Fibroblast of upper back skin (primary cell): Measurements from ENCODE around the gene KDM2B.

Experiments used
- DNase-seq: peaks from one replicate; pipeline ENCODE4 v3.0.0-alpha.2; 2013

KDM2B gene

DNA sequence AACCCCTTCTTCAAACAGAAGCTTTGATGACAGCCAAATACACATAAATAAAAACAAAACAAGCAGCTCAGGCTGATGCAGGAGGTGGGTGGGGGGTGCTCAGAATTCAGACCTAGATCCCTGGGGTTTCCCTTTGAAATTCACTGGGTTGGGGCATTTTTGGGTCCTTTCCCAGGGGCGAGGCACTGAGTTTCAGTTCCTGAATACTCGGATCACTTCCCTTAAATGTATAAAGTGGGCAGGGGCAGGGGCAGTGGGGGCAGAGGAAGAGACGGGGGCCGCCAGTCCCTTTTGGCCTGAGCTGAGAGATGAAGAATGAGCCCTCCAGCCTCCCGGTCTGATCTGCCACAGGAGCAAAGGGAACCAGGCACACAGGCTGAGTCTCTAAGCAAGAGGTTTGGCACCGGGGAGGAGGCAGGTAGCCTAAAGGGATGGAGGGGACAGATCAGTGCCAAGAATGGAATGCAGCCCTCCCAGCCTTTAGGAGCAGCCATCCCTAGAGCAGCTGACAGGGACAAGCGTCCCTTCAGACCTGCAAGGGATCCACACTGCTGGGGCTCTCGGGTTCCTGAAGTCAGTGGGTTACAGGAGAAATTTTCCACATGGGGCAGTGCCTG is 20.3 kb downstream of the KDM2B start:
- DNase-seq: no peak

- no peak for DNase-seq
Measured at GRCh38 chr12:121558956-121559355, 21.9 kb downstream of the KDM2B start.

DNA sequence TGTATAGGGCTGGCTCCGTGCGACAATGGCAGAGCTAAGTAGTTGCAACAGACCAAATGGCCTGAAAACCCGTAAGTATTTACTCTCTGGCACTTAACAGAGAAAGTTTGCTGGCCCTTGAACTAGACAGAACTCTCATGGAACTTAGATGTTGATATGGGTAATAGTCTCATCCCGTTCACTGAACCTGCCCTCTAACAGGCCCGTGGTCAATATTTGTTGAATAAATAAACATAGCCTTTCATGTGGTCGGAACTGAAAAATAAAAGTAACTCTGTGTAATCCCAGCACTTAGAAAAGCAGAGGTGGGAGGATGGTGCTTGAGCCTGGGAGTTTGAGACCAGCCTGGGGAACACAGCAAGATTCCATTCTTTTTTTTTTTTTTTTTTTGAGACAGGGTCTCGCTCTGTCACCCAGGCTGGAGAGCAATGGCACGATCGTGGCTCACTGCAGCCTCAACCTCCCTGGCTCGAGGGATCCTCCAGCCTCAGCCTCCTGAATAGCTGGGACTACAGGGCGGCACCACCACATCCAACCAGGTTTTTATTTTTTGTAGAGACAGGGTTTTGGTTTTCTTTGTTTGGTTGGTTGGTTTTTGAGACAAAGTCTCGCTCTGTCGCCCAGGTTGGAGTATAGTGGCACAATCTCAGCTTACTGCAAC is 29.7 kb downstream of the KDM2B start:
- DNase-seq: no peak

GRCh38 chr12:121549075-121549474 is 31.7 kb downstream of the KDM2B start:
- no peak for DNase-seq

DNA sequence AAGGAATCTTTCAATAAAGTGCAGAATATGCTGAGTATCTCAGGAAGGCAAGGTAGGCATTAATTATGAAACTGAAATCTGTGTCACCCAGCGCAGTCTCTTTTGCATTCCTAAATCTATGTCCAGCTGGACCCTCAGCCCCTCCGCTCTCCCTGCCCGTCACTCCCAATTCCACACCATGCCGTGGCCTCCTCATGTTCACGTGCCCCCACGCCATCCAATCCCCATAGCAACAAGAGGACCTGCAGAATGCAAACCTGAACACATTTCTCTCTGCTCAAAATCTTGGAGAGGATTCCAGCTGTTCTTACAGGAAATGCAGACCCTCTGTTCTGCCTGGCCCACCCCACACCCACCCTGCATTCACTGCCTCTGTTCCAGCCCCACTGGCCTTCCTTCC is 35.3 kb downstream of the KDM2B start:
- no peak for DNase-seq

DNA sequence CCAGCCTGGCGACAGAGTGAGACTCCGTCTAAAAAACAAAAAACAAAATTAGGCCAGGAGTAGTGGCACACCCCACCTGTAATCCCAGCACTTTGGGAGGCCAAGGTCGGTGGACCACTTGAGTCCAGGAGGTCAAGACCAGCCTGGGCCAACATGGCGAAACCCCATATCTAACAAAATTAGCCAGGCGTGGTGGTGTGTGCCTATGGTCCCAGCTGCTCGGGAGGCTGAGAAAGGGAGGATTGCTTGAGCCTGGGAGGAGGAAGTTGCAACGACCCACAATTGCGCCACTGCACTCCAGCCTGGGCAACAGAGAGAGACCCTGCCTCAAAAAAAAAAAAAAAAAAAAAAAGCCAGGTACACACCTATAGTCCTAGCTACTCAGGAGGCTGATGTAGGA is 37.0 kb downstream of the KDM2B start:
- no peak for DNase-seq

GRCh38 chr12:121539908-121540307 is 40.9 kb downstream of the KDM2B start:
- DNase-seq: no peak

DNA sequence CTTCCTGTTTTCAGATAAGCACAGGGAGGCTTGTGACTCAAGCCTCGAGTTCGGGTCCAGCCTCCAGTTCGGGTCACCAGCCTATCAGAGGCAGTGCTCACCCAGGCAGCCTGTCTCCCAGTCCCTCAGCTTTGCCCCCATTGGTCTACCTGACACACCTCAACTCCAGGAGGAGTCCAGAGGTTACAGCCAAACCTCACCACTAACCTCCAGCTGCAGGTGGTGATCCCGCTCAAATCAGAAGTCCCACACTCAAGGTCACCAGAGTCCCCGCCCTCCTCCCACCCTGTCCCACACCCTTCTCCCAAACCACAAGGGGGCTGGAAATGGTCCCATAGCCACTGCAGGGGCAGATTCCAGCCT is 42.1 kb downstream of the KDM2B start:
- no peak for DNase-seq

DNA sequence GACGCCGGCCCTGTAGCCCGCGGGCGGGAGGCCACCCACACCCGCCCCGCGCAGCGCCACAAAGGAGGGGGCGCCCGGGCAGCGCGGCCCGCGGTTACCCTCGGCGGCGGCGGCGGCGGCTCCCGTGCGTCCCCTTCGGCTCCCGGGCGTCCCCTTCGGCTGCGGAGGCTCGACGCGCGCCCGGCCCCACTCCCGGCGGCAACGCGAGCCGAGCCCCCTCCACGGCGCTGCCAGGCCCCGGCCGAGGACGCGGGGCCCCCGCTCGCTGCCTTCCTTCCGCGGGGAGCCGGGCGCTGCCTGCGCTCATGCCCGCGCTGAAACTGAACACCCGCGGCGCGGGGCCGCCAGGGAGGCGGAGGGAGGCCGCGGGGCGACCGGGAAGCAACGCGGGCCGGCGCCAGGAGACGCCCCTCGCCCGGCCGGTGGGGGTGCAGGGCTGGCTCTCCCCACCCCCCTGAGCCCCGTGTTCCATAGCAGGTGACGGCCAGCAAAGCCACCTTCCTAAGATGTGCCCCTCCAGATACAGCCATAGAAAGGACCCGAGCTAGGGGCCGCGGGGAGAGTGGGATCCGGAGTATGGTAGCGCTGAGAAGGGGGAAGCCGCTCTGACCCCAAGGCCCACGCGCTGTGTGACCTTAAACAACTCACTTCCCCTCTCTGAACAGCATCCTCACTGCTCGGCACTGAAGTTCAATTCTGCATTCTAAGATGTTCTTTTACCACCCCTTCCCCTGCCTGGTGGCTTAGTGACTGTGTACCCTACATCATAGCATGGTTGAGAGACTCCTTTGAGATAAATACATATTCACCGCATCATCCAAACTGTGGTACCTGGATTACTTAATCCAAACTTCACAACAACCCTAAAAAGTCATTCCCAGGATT is 42.8 kb downstream of the KDM2B start:
- DNase-seq: no peak

GRCh38 chr12:121536899-121537813 is 43.7 kb downstream of the KDM2B start:
- peak; percentile 24 for DNase-seq

DNA sequence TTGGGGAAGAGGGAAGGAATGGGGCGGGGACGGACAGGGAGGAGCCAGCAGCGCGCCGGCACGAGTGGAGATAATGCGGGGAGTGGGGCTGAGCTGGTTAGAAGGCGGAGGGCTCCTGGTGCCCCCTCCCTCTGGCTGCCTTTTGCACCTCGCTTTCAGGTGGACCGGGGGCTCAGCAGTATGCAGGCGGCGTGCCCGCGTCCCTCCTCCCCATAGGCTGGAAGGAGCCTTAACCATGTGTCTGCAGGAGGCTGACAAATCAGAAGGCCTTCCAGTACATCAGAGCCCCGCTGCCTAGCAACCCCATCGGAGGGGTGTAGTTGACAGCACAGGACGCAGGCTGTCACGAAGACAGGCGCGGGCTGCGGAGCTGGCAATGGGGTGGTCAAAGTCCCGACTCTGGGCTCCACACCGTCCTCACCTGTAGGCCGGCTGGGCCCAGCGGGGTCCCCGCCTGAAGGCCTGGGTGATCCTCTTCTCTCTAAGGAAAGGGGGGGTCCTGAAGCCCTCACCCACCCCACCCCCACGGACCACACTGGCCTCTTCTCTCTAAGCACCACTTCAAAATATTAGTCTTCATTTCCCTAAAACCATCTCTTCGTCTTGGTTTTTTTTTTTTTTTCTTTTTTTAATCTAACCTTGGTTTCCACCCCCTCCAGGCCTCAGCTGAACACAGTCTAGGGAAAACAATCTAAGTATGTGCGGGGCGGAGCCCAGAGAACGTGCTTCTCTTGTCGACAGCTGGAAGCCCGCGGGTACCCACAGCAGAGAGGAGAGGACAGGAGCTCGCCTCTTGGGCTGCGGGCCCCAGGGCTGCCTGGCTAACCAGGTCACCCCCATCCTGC is 44.5 kb downstream of the KDM2B start:
- DNase-seq: peak; percentile 83

GRCh38 chr12:121535150-121536053 is 45.4 kb downstream of the KDM2B start:
- DNase-seq: no peak

- DNase-seq: no peak
Measured at GRCh38 chr12:121534495-121535148, 46.2 kb downstream of the KDM2B start.

DNA sequence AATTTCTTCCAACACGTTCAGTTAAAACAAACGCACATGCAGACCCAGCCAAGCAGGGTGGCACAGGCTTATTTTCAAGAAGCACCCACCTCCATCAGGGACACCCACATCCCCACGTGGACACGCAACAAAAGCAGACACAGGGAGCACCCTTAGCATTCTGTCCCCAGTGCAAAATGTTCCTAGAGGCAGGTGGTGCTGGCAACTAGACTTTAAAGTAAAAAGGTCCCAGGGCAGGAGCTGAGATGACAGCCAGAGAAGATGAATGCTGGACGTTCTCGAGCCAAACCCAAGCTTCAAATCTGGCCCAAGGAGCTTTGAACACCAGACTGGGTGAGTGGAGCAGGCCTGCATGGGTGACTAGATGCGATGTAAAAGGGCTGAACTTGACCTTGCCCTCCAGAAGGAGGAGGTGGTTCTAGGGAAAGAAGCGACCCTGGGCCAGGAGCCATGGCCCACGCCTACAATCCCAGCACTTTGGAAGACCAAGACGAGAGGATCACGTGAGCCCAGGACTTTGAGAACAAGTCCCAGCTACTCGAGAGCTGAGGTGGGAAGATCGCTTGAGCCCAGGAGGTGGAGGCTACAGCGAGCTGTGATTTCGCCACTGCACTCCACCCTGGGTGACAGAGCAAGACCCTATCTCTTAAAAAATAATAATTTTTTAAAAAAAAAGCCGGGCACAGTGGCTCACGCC is 47.3 kb downstream of the KDM2B start:
- DNase-seq: no peak

DNA sequence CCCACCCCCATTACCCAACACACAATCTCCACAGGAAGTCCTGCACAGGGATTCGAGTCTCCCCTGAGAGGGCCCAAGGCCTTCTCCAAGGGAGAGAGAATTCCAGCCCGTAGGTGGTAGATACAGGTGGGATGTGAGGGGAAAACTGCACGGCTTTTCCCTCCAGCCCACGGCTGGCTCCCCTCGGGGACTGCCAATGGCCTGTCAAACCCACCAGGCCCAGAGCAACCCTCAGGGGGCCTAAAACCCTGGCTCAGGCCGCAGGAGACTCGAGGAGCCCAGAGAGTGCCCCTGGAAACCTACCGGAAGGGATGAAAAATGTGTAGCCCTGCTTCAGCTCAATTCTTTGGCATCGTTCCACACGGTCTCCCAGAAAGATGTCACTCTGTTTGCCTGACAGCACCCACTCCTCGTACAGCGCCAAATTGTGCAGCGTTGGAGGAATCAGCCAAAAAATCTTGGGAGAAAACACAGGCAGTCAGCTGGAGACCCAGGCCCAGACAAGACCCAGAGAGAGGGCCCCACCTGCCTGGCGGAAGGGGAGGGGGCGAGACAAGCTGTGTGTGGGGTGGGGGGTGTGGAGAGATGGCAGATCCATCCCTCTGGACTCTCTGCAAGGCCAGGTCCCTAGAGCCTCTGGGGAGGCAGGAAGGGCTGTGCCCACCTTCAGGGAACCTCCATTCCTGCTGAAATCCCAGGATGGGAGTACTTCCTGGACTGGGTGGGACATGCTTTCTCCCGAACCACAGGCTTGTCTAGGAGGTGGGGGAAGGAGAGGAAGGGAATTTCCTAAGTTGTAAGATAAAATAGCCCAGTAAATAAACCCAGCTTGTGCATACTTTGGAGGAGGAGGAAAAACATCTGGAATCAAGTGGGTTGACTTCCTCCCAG is 48.1 kb downstream of the KDM2B start:
- peak; percentile 53 for DNase-seq

GRCh38 chr12:121531356-121531750 is 49.5 kb downstream of the KDM2B start:
- no peak for DNase-seq

GRCh38 chr12:121530600-121531355 is 50.0 kb downstream of the KDM2B start:
- DNase-seq: peak; percentile 59

GRCh38 chr12:121529184-121529583 is 51.6 kb downstream of the KDM2B start:
- DNase-seq: no peak
